HG03565 (cell line): ENCODE results near the gene DNM3.

Experiments used
- ATAC-seq: cut with Tn5 transposase; IDR thresholded peaks from one replicate; pipeline ENCODE4 v1.9.1; 2021; ENCODE audit warnings: mild to moderate bottlenecking, moderate library complexity; ENCODE audit not compliant: unreplicated experiment

DNM3 gene

DNA sequence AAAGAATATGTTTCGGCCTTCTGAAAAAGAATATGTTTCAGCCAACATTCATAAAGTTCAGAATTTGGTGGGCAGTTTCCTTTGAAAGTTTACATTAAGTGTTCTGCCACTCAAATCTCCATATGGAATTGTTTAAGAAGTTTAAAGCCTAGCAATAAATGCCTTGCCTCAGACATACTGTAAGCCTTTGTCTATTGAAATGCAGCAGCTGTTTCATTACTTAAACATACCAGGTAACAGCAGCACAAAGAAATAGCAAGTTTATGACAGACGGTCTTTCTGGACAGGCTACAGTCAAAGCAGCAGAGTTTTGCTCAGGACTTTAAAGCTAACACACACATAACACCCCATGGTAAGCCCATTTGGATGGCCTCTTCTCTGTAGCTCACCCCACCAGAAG is 540.6 kb downstream of the DNM3 start:
- ATAC-seq, result no peak

DNA sequence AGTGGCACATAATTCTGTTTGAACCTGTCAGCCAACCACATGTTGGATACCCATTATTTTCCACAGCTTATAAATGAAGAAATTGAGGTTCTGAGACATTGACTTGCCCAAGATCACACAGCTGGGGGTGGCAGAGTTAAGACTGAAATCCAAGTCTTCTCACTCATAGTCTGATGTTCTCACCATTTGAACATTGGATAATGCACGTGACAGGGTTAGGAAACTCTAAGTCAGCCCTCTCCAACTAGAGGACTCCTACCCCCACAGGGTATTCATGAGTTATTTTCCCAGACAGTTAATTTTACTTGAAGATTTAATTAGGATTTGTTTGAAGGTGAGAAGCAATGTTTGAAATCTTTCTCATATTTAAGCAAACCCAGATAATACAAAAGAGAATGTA is 541.1 kb downstream of the DNM3 start:
- no peak for ATAC-seq

DNA sequence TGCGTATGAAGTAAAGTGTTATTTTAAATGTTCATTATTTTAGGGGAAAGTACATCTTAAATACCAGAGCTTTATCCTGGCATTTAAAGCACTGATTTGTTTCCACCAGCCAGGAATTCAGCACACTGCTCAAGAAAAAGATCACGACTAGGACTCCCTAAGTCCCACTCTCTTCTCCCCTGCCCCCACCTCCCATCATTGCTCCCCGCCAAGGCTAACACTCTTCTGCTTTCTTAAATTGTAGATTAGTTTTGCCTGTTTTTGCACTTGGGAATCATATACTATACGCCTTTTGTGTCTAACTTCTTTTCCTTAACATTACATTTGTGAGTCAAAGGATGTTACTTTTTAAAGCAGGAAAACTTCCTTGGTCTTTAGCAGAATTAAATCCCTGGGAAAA is 541.7 kb downstream of the DNM3 start:
- no peak for ATAC-seq

DNA sequence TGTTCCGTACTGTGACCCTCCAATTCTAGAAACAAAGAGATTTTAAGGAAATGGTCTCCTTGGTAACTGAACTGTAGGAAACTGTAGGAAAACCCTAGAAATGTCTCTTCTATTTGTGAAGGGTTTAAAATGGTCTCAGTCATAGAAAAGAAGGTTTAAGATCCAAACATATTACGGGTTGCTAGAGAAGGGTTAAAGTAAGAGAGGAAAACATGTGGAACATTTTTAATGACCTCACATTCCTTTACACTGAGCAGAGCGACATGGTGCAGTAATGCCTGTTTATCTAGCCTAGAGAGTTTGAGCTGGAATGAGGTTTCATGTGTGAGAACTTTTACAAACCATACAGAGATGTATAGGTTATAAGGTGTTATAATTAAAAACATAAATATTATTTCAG is 542.2 kb downstream of the DNM3 start:
- no peak for ATAC-seq

GRCh38 chr1:172384656-172385055 is 543.4 kb downstream of the DNM3 start:
- no peak for ATAC-seq

- no peak for ATAC-seq
Observed at GRCh38 chr1:172386046-172386445, 544.7 kb downstream of the DNM3 start.

GRCh38 chr1:172388490-172388889 is 547.2 kb downstream of the DNM3 start:
- ATAC-seq, result no peak

GRCh38 chr1:172390301-172390682 is 549.0 kb downstream of the DNM3 start:
- no peak for ATAC-seq

DNA sequence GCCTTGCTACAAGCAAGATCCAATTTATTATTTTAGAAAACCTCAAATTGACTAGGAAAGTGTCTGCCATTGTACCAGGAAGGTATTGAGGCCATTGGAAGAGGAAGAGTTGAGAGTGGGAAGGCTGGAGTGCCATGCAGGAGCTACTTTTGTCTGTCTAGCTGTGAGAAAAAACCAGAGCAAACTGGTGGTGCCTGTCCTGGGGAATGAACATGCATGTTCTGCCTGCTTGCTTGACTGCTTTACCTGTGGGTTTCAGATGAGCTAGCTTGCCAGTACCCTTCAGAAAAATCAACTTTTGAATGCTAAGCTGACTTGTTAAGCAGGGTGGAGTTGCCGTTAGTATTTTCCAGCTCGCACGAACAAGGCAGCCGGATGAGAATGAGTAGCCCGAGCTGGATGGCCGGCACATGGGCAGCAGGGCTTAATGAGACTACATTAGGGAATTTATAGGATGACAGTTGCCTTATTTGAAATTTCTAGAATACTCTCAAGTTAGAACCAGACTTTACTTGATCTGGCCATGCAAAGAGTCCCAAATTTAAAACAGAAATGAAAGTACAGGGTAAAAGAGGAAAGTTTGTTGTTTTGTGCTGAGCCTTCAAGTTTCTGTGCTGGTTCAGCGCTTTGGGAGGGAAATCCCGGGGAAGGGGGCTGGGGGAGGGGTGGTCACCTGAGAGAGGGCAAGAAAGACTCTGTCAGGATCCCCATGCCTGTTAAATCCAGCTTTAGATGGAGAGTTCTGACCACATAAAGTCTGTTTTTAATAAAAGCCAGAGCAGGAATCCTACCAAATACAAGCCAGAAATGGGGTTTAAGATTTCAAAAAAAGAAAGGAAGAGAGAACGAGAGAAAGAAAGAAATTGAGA is 549.6 kb downstream of the DNM3 start:
- ATAC-seq, result peak; percentile 45

DNA sequence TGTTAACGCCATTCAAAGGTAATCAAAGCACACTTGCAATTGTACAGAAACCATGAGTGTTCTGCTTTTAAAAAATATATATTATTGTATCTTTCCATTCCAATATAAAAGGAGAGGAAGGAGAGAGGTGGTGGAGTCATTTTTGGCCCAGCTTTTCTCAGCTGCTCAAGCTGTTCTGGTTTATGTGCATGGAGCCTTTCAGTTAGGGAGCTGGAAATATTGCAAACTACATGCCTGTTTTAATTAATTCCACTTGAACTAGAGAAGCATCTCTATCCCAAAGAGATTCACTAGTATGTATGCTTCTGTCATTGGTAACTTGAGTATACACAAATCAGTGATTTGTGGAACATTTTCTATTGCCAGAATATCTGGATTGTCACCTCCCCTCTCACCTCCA is 550.7 kb downstream of the DNM3 start:
- ATAC-seq, result no peak

DNA sequence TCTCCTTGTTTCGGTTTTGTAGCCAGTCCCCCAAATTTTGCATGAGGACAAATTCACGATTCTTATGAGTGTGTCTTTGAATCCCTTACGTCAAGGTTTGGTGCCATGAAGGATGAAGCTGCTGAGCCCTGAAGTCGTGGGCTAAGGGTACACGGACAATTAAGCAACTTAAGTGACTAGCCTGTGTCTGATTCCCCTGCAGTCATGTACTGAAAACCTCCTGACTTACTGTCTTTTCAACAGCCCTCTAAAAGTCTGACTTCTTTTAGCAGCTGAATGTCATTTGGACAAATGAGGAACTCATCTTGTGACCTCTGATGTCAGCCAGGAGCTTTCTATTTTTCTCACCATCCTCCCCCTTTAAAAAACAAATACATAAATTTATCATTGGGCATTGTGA is 552.1 kb downstream of the DNM3 start:
- ATAC-seq, result no peak

DNA sequence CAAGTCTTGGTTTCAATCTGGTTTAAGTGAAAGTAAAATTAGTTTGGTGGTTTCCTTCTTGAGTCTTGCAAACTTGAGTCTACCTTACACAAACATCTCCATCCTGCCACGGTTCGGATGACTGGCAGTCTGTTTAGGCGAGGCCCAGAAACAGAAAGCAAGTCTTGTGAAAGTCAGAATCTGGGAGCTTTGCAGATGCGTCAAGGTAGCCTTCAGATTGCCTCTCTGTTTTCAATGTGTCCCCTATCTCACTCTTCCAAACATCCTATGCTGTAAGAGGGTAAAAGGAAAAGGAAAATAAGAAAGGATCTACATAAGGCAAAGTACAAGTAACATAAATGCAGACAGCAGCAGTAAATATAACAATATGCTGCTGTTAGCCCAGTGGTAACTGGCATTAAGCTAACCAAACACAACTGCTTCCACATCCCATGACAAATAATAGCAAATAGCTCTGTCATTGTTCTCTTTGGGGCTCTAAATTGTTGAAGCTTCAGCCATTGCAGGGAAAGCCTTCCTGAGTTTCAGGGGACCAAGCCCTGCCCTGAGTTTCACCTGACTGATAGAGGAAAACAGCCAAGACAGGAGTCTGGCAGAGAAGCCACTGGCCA is 552.9 kb downstream of the DNM3 start:
- peak; percentile 67 for ATAC-seq

DNA sequence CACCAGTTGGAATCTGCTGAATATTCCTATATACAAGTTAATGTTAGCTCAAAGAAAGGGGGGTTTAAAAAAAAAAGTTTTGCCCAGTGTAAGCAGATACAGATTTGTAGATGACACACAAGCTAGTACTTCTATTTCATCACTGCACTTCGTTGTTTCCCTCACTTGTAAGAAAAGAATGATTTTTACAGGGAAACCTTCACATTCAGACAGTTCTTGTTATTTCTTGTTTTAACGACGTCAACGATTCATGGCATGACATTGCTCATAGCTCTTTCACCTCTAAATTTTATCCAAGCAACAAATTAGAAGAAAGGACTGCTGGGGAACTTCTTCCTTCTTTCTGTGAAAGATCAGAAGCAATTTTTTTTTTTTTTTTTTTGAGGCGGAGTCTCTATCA is 553.5 kb downstream of the DNM3 start:
- ATAC-seq, result no peak

- no peak for ATAC-seq
Observed at GRCh38 chr1:172395576-172395975, 554.3 kb downstream of the DNM3 start.

GRCh38 chr1:172397221-172397620 is 555.9 kb downstream of the DNM3 start:
- ATAC-seq, result peak; percentile 37

DNA sequence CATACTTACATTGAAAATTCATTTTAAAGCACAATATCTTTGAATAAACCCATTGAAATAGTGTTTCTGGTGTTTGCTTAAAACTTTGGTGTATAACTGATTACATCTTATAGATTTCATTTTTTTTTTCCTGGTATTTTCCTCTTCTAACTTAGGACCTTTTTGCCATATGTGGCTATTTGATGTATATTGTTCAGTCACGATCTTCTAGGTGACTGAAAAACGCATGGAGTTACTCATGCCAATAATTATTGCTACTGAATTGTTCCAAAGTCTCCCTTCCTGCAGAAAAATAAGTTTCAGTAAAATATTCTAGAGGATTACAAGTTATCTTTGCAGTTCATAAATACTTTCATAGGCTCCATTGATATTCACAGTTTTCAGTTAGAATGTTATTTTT is 556.3 kb downstream of the DNM3 start:
- ATAC-seq, result no peak

DNA sequence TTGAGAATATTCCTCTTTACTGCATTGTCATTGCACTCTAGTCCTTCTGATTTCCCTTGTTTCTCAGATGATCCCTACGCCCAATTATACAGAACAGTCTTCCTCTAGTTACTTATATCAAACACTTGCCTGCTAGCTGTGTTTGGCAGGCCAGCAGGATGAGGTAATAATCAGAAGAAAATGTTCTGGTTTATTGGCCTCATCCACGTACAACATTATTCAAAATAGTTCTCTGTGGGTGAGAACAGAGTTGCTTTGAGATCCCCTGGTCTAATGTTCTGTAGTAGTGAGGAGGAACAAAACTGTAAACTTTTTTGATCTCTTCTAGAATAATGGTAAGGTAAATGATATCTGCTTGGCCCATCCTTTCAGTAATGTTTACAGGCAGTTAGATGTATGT is 556.9 kb downstream of the DNM3 start:
- no peak for ATAC-seq

DNA sequence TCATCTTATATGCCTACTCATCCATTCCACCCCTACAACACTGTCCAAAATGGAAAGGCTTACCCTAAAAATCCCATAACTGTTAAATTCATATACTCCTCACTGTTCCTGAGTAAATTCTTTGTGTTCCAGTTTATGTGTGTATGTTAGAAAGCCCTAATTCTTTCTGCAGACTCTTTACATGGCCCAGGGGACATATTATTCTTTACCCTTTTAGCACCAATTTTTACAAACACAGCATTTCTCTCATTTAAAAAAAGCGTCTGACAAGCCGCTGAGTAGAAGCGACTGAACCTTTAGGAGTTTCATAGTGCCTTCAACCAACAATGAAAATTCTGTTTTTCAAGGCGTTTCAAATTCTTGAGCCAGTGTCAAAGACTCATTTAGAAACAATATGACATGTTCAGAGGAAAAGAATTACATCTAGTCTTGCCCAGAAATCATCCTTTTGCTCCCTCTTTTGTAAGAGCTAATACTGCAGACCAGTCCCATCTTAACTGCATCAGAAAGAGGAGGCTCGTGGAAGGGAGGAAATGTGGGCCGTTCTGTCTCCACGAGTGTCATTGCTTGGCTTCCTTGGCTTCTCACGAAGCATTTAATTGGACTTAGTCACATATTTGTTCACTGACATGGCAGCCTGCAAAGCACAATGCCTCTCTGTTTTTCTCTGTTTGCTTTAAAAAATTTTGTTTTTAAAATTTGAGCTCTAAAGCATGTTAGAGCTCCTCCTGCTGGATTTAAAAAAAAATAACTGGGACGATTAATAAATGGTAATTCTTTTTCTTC is 557.9 kb downstream of the DNM3 start:
- ATAC-seq, result no peak

DNA sequence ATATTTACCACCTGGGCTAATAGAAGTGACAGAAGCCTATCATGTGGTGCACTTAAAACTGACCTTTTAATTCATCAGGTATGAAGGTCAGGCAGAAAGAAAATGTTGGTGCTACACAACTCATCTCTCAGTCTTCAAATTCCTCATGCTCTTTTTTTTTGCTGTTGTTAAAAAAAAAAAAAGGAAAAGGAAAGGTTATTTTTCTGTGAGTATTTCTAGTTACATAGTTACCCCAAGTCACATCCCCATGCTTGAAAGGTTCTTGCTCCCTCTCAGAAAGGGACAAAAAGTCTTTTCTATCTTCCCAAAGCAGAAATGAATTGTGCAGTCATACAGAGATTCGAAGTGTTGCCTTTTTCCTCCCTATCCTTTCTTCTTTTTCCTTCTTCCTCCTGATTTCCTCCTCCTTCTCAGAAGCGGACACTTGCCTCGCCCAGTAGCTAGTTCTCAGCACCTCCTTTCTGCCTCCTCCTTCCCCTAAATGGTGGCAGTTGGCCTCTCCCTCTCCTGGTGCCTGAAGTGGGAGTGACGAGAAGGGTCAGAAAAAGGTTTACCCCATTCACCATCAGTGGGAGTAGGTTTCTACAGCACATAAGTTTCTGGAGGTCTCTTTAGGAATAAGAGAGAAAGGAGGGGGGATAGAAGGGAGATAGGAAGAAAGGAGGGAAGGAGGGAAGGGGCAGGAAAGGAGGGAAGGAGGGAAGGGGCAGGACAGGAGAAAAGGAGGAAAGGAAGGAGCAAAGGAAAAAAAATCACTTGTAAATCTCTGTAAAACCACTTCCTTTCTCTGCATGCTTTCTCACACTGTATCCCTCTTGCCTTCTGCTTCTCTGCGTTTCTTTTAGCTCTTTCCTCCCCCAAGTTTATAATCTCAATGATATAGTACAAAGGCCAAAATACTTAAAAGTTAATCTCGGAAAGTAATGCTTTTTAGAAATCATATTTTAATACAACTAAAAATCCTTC is 558.7 kb downstream of the DNM3 start:
- no peak for ATAC-seq

- ATAC-seq, result no peak
Observed at GRCh38 chr1:172400722-172401105, 559.4 kb downstream of the DNM3 start.

- no peak for ATAC-seq
Observed at GRCh38 chr1:172401477-172401876, 560.2 kb downstream of the DNM3 start.
